Heart left ventricle (tissue), 13 donors: ENCODE data around the gene RBM10.

ENCODE experiments used
- CTCF ChIP-seq, 12 donors: fragments of 200-600 bp; sonication (generic) in 4 of 12; IDR thresholded peaks; one replicate each; pipeline versions ENCODE4 v1.5.0 to v1.8.0; 2018 to 2022; ENCODE audit warnings: antibody characterized with exemption in 12 of 12, mild to moderate bottlenecking in 5 of 12
- POLR2A ChIP-seq, 2 donors: fragments of 450-650 bp; IDR thresholded peaks; one replicate each; pipeline ENCODE4 v1.6.1; 2017; ENCODE audit warnings: antibody characterized with exemption in 2 of 2, mild to moderate bottlenecking in 2 of 2, moderate library complexity in 2 of 2
- donor health status: ischemic (EF 13 %, LVEDD 7.1; RV severe dilation, severe dysfunction).
- donor health status: DM: no; HTN: yes; CAD: no.
- donor health status: DM: no; HTN: no; CAD: no.
- donor health status: ischemic (EF 25% LVEDD 6.9; RV normal size, moderate dysfunction).
- donor health status: ischemic (EF 25% LVEDD 5.7; RV mildly dilated, moderate dysfunction).
- donor health status: ischemic (EF 35%, LVEDD 5.7; RV mildly dilated, moderate dysfunction).
- donor health status: nonischemic (EF 11% LVEDD 7.7; RV severe dilation, severe dysfunction).
- donor health status: DM: yes; HTN: yes; CAD: no.
- donor health status: PGD.
- donor health status: ischemic (EF 29% LVEDD 5.4; RV normal size, mild dysfunction).
- donor health status: nonischemic (EF 23%, LVEDD 6.1; RV moderate dilation, normal function).

- TF ChIP-seq CTCF (IDR thresholded peaks at IDR 0.05) (no peak), POLR2A (IDR thresholded peaks at IDR 0.05) (no peak)
These were observed 29.4 kb downstream of the RBM10 start for GRCh38 chrX:47174376-47174775.
